MM.1S (cell line): ENCODE results near the gene FCRL2.
A peak's percentile ranks its signal among the peaks of the same experiment; 100 is the strongest.

Experiments used
- DNase-seq: peaks from one replicate; pipeline ENCODE4 v3.0.0-alpha.2; 2015
- H2AFZ ChIP-seq: fragments of 300-600 bp; sonication (generic); 2 replicates; pipeline ENCODE4 v1.6.0; 2016; ENCODE audit warnings: antibody characterized with exemption, low read length
- H3F3A ChIP-seq: fragments of 300-600 bp; sonication (generic); 2 replicates; pipeline ENCODE4 v1.6.1; 2016; ENCODE audit warnings: mild to moderate bottlenecking, antibody characterized with exemption, low read length, moderate library complexity, mixed read lengths; ENCODE audit not compliant: insufficient read depth
- H3K27ac ChIP-seq: fragments of 300-600 bp; sonication (generic); 2 replicates; pipeline ENCODE4 v1.5.1; 2016; ENCODE audit warnings: mild to moderate bottlenecking, low read length
- H3K27me3 ChIP-seq: fragments of 300-600 bp; sonication (generic); replicated peaks from 2 replicates; pipeline ENCODE4 v1.6.0; 2016; ENCODE audit warnings: low read length; ENCODE audit not compliant: insufficient read depth
- H3K36me3 ChIP-seq: fragments of 300-600 bp; sonication (generic); replicated peaks from 2 replicates; pipeline ENCODE4 v1.6.1; 2016; ENCODE audit warnings: mild to moderate bottlenecking, low read length, mixed read lengths; ENCODE audit not compliant: insufficient read depth
- H3K4me1 ChIP-seq: fragments of 300-600 bp; sonication (generic); 2 replicates; pipeline ENCODE4 v1.6.1; 2016; ENCODE audit warnings: low read length, mixed read lengths
- H3K4me2 ChIP-seq: fragments of 300-600 bp; sonication (generic); 2 replicates; pipeline ENCODE4 v1.6.0; 2016; ENCODE audit warnings: low read depth, low read length
- H3K4me3 ChIP-seq: fragments of 300-600 bp; sonication (generic); 2 replicates; pipeline ENCODE4 v1.5.1; 2016; ENCODE audit warnings: low read length, mixed read lengths
- H3K79me2 ChIP-seq: fragments of 300-600 bp; sonication (generic); 2 replicates; pipeline ENCODE4 v1.6.1; 2016; ENCODE audit warnings: mixed run types, low read length, mixed read lengths
- H3K9ac ChIP-seq: fragments of 300-600 bp; sonication (generic); 2 replicates; pipeline ENCODE4 v1.6.1; 2016; ENCODE audit warnings: low read length, mixed read lengths
- H3K9me2 ChIP-seq: fragments of 300-600 bp; sonication (generic); replicated peaks from 2 replicates; pipeline ENCODE4 v1.6.1; 2016; ENCODE audit warnings: mild to moderate bottlenecking, low read length, mixed read lengths; ENCODE audit not compliant: insufficient read depth
- H3K9me3 ChIP-seq: fragments of 300-600 bp; sonication (generic); replicated peaks from 2 replicates; pipeline ENCODE4 v1.6.1; 2016; ENCODE audit warnings: mild to moderate bottlenecking, low read length, mixed read lengths; ENCODE audit not compliant: insufficient read depth
- H4K20me1 ChIP-seq: fragments of 300-600 bp; sonication (generic); 2 replicates; pipeline ENCODE4 v1.6.1; 2016; ENCODE audit warnings: mild to moderate bottlenecking, low read length, moderate library complexity, mixed read lengths; ENCODE audit not compliant: insufficient read depth
- EZH2 ChIP-seq: fragments of 300-600 bp; sonication (generic); optimal IDR thresholded peaks from 2 replicates; pipeline ENCODE3; 2017; ENCODE audit warnings: low read depth, mild to moderate bottlenecking, antibody characterized with exemption, low read length, mixed read lengths
- EZH2phosphoT487 ChIP-seq: fragments of 300-600 bp; sonication (generic); IDR thresholded peaks from 2 replicates; pipeline ENCODE4 v1.6.1; 2018; ENCODE audit warnings: antibody characterized with exemption, low read length
- TF ChIP-seq, protein P1 (sequence below): fragments of 300-600 bp; sonication (generic); IDR thresholded peaks from 2 replicates; pipeline ENCODE4 v1.5.1; 2016; ENCODE audit warnings: antibody characterized with exemption, low read length, mixed read lengths

Gene FCRL2

DNA sequence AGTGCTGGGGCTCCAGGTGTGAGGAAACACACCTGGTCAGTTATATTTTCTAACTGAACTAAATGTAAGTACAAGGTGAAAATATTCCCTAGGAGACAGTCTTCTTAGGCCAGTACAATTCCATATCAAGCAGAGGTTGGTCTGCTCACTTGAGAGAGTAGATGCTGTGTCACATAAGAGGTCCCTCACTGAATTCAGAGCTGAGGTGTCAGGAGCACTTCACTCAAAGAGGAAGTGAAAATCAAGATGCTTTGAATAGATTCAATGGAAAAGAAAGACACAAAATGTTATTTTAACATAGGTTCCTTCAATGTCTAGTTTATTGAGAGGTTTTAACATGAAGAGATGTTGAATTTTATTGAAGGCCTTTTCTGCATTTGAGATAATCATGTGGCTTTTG lies 72.1 kb downstream of the FCRL2 start:
- Histone ChIP-seq H3K79me2 (no peaks in the 10 kb centered on the region), H4K20me1 (no peaks in the 10 kb centered on the region)
- peak; percentile 67 for DNase-seq

DNA sequence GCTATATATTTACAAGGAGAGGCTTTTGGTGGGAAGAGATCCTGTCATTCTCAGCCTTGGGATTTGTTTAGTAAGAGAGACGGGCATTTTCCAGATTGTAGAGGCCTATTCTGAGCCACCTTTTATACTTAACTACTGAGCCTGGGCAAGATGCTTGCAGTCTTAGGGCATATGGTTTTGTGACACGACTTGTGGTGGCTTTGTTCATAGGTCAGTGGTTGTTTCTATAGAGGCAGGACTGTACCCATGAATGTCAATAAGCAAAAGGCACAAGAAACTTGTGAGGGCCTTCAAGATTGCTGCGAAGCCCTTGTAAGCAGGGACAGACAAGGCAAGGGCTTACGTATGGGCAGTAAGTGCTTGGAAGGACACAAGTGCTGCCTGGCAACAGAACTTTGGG lies 73.0 kb downstream of the FCRL2 start:
- Histone ChIP-seq H3F3A (no peaks in the 10 kb centered on the region), H3K4me1 (peaks cover 27% of the 10 kb centered on the region), H3K9me3 (no peaks in the 10 kb centered on the region), H3K36me3 (no peaks in the 10 kb centered on the region), H3K79me2 (no peaks in the 10 kb centered on the region), H3K4me2 (no peak overlapping the region), H3K9me2 (no peaks in the 10 kb centered on the region), H3K4me3 (no peak overlapping the region), H3K9ac (no peak overlapping the region), H4K20me1 (no peaks in the 10 kb centered on the region), H3K27ac (no peak overlapping the region), H2AFZ (no peak overlapping the region), H3K27me3 (no peaks in the 10 kb centered on the region)
- no peak for DNase-seq
- TF ChIP-seq EZH2phosphoT487 (no peak), EZH2 (no peak)
- TF ChIP-seq, protein P1, sequence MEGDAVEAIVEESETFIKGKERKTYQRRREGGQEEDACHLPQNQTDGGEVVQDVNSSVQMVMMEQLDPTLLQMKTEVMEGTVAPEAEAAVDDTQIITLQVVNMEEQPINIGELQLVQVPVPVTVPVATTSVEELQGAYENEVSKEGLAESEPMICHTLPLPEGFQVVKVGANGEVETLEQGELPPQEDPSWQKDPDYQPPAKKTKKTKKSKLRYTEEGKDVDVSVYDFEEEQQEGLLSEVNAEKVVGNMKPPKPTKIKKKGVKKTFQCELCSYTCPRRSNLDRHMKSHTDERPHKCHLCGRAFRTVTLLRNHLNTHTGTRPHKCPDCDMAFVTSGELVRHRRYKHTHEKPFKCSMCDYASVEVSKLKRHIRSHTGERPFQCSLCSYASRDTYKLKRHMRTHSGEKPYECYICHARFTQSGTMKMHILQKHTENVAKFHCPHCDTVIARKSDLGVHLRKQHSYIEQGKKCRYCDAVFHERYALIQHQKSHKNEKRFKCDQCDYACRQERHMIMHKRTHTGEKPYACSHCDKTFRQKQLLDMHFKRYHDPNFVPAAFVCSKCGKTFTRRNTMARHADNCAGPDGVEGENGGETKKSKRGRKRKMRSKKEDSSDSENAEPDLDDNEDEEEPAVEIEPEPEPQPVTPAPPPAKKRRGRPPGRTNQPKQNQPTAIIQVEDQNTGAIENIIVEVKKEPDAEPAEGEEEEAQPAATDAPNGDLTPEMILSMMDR, result no peak

More for the DNA sequence above, 72.1 kb downstream of the FCRL2 start:
- Histone ChIP-seq H3K36me3 (no peaks in the 10 kb centered on the region), H3K9me3 (no peaks in the 10 kb centered on the region), H2AFZ (no peak overlapping the region), H3K9me2 (no peaks in the 10 kb centered on the region), H3K27me3 (no peaks in the 10 kb centered on the region), H3K4me2 (peak overlapping the region; percentile 8; the same call in 1 of the 2 replicates), H3K9ac (no peak overlapping the region), H3K4me1 (peaks cover 27% of the 10 kb centered on the region), H3F3A (no peaks in the 10 kb centered on the region), H3K4me3 (no peak overlapping the region), H3K27ac (no peak overlapping the region; the same call in 1 of the 2 replicates)
- TF ChIP-seq EZH2 (no peak), EZH2phosphoT487 (no peak)
- TF ChIP-seq, protein P1, result no peak

DNA sequence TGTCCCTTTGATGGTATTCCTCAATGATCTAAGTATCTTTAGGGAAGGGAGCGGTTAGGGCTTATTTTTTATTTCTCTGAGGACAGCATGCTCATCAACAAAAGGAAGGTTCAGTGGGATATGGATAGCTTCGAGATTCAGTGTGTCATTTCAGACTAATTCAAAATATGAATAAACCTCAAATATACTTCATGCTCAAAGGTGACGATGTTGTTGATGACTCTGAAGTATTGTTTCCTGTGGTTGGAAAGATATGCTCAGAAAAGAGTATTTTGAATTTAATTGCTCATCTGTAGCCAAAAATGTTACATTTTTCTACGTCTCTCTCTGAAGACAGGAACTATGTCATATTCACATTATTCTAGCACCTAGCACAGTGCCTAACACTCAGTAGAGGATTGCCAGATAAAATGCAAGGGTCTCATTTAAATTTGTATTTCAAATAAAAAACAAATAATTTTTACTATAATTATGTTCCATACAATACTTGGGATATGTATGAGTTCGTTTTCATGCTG lies 74.6 kb downstream of the FCRL2 start:
- Histone ChIP-seq H3F3A (no peaks in the 10 kb centered on the region), H3K27me3 (no peaks in the 10 kb centered on the region), H2AFZ (no peak overlapping the region)

More for the DNA sequence above, 74.6 kb downstream of the FCRL2 start:
- Histone ChIP-seq H4K20me1 (no peaks in the 10 kb centered on the region), H3K9ac (no peak overlapping the region), H3K9me3 (no peaks in the 10 kb centered on the region), H3K27ac (no peak overlapping the region), H3K4me3 (no peak overlapping the region), H3K4me2 (no peak overlapping the region), H3K79me2 (no peaks in the 10 kb centered on the region), H3K36me3 (no peaks in the 10 kb centered on the region), H3K4me1 (peaks cover 31% of the 10 kb centered on the region), H3K9me2 (no peaks in the 10 kb centered on the region)
- no peak for DNase-seq
- no peak for TF ChIP-seq EZH2
- TF ChIP-seq EZH2phosphoT487, result no peak
- TF ChIP-seq, protein P1, result no peak
